Measurements from ENCODE around the gene BMPR1B. TPM values are rescaled to one million over a fixed set of nuclear protein-coding genes. Genes with fewer than 3 reads are reported as not detected.

BMPR1B gene
- total and polyA plus RNA-seq, 9 of the 15 experiments (the other 6 are each of a cell fraction or from before 2014, with no cell fraction given): 0.01 TPM; not detected in 8

DNA sequence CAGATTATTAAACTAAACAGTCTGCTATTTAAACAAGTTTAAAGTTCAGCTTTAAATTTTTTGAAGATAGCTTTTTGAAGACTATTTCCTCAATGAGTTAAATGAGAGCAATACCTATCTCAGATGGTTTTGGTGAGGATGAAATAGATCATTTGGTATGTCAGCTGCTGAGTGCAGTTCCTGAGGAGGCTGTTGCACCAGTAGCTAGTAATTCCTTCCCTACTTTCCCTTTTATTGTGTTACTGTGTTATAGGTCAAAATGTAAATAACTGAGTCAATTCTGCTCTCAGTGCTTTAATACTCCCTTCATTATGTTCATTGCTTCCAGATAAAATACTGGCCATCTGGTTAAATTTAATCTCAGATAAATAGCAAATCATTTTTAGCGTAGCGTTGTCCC, 48.6 kb downstream of the BMPR1B start (continued):
- TF ChIP-seq MYC (IDR thresholded peaks at IDR 0.05; ENCODE audit: low read depth, low read length) (no peak), MYC (CRISPR knock-in tag; IDR thresholded peaks at IDR 0.05; ENCODE audit: borderline replicate concordance, low read depth) (no peak), JUN (IDR thresholded peaks at IDR 0.05; ENCODE audit: borderline replicate concordance, low read depth, low read length) (no peak), JUN (CRISPR knock-in tag; IDR thresholded peaks at IDR 0.05; ENCODE audit: borderline replicate concordance) (no peak), CREBBP (IDR thresholded peaks at IDR 0.05; ENCODE audit: low read depth, low read length) (no peak), ELF4 (CRISPR knock-in tag; IDR thresholded peaks at IDR 0.05) (no peak)
- TF ChIP-seq, protein P1, sequence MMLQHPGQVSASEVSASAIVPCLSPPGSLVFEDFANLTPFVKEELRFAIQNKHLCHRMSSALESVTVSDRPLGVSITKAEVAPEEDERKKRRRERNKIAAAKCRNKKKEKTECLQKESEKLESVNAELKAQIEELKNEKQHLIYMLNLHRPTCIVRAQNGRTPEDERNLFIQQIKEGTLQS (IDR thresholded peaks at IDR 0.05): no peak
- TF ChIP-seq, protein P1 (CRISPR knock-in tag; conservative IDR thresholded peaks at IDR 0.05): no peak

DNA sequence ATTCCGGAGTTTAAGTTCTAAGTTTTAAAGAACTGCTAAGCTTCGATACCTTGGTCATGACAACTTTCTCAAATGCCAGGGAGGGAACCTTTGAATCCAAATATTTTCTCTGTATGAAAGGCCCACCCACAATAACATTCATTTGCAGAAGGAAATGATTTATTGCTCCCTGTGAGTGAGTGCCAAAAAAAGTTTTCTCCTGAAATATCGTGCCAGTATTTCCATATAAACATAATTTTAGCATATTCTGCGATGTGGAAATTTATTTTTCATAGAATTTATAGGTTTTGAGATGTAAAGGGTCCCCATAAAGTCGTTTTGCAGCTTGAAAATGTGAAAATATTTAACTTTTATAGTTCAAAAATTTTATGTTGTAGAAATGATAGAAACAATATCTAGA, 53.9 kb downstream of the BMPR1B start:
- H3K27me3 ChIP-seq (ENCODE audit: control insufficient read depth in 2 of 2, insufficient read depth in 2 of 2, low read length in 2 of 2): peaks cover 0 to 5% of the 10 kb centered on the region in 2 experiments; a peak in 1 of 5 replicates
- no peaks in the 10 kb centered on the region for H3K9me1 ChIP-seq (ENCODE audit: control insufficient read depth, insufficient read depth, low read length)
- H3K4me3 ChIP-seq: no peak overlapping the region
- no peak overlapping the region for H3K27ac ChIP-seq (ENCODE audit: extremely low read depth, low read depth, low read length)
- in situ Hi-C loops (cut with MboI): no loop called here
- ChIA-PET POLR2A (no interaction called here), CTCF (ENCODE audit: low intra/inter-chr PET ratio) (no interaction called here)
- no peaks in the 10 kb centered on the region for H3K79me2 ChIP-seq (ENCODE audit: control insufficient read depth, insufficient read depth, low read length)
- no TSS peak for BruUV-seq (replicated peaks)
- FAIRE-seq (no peak), DNase-seq (ENCODE audit: extremely low read depth in 1 of 4, low spot score in 3 of 4) (no peak), ATAC-seq (no peak)
- H3K4me1 ChIP-seq (replicated peaks in 1 of 2; ENCODE audit: control insufficient read depth in 2 of 2, insufficient read depth in 2 of 2, low read length in 2 of 2): no peaks in the 10 kb centered on the region
- no peak overlapping the region for H2AFZ ChIP-seq (ENCODE audit: low read depth, low read length)
- WGBS (ENCODE audit: insufficient coverage, low coverage, missing lambda C conversion rate): 1% methylated on average over 5 of the region's 5 CpGs
- H3K9ac ChIP-seq (ENCODE audit: insufficient read depth in 1 of 2, low read depth in 2 of 2, low read length in 2 of 2): no peak overlapping the region
- intact Hi-C loops (cut with micrococcal nuclease): no loop called here
- no peaks in the 10 kb centered on the region for H3K9me3 ChIP-seq (replicated peaks; ENCODE audit: control insufficient read depth, insufficient read depth, low read depth, low read length)
- H3K36me3 ChIP-seq (ENCODE audit: control insufficient read depth, insufficient read depth, low read length): no peaks in the 10 kb centered on the region
- H4K20me1 ChIP-seq (replicated peaks; ENCODE audit: control insufficient read depth, insufficient read depth, low read length): no peaks in the 10 kb centered on the region
- no peak overlapping the region for H3K4me2 ChIP-seq (ENCODE audit: insufficient read depth, low read length)
- TF ChIP-seq MLLT1 (IDR thresholded peaks at IDR 0.05) (no peak), ZNF316 (IDR thresholded peaks at IDR 0.05) (no peak), HNRNPUL1 (IDR thresholded peaks at IDR 0.05; ENCODE audit: low read length) (no peak), MED1 (CRISPR knock-in tag; IDR thresholded peaks at IDR 0.05; ENCODE audit: borderline replicate concordance) (no peak), ZNF655 (CRISPR knock-in tag; IDR thresholded peaks at IDR 0.05) (no peak), GABPB1 (CRISPR knock-in tag; IDR thresholded peaks at IDR 0.05) (no peak), RFX1 (IDR thresholded peaks at IDR 0.05) (no peak), ZNF696 (CRISPR knock-in tag; conservative IDR thresholded peaks at IDR 0.05) (no peak)
- TF ChIP-seq, protein P2, sequence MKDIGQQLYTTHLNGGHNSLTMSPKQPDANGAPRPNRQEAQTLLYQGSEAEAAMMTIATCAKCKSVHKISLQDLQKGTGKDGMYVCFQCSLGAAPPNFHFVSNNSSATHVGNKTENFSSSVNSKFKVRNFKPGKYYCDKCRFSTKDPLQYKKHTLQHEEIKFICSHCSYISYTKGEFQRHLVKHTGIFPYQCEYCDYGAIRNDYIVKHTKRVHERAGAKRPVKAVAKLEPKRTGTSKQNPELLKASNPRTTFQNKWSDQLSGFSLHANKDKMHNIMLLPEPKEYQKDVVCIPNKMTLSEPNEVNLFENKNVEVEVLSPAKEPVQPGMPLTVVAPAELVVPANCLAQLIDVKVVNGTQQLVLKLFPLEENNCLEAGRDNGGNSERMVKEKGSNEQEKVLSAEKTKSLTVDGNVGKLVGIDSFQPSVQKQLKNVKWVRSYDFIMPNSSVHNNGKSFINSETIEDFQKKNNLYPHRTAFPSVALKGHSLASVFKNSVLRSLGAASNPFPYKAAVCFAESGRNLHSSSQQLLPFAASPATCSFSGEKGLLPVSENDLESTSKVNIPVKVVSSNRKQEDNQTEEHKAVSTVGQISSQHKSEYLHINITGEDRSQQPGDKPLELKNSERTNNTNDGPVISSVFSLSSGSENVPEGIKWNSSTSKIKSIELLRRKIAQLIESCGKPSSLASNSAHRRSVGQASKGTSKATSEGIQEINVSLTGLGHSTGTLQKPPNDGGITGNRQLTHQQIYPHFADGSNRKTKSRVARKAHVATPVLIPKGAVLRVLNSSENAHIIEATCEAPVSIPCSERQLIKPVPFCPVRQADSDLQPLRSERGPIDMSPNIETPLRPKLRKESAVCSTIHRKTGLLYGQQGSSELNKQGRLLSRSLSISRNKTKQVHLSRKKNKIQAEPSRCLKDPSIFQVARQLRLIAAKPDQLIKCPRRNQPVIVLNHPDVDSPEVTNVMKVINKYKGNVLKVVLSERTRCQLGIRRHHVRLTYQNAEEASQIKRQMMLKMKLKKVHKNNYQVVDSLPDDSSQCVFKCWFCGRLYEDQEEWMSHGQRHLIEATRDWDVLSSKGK (CRISPR knock-in tag; IDR thresholded peaks at IDR 0.05): no peak
